MM.1S (cell line): ENCODE data around the gene SHISA7.

Source experiments
- DNase-seq: peaks from one replicate; pipeline ENCODE4 v3.0.0-alpha.2; 2015
- H2AFZ ChIP-seq: fragments of 300-600 bp; sonication (generic); 2 replicates; pipeline ENCODE4 v1.6.0; 2016; ENCODE audit warnings: antibody characterized with exemption, low read length
- H3F3A ChIP-seq: fragments of 300-600 bp; sonication (generic); 2 replicates; pipeline ENCODE4 v1.6.1; 2016; ENCODE audit warnings: mild to moderate bottlenecking, antibody characterized with exemption, low read length, moderate library complexity, mixed read lengths; ENCODE audit not compliant: insufficient read depth
- H3K27ac ChIP-seq: fragments of 300-600 bp; sonication (generic); 2 replicates; pipeline ENCODE4 v1.5.1; 2016; ENCODE audit warnings: mild to moderate bottlenecking, low read length
- H3K27me3 ChIP-seq: fragments of 300-600 bp; sonication (generic); replicated peaks from 2 replicates; pipeline ENCODE4 v1.6.0; 2016; ENCODE audit warnings: low read length; ENCODE audit not compliant: insufficient read depth
- H3K36me3 ChIP-seq: fragments of 300-600 bp; sonication (generic); replicated peaks from 2 replicates; pipeline ENCODE4 v1.6.1; 2016; ENCODE audit warnings: mild to moderate bottlenecking, low read length, mixed read lengths; ENCODE audit not compliant: insufficient read depth
- H3K4me1 ChIP-seq: fragments of 300-600 bp; sonication (generic); 2 replicates; pipeline ENCODE4 v1.6.1; 2016; ENCODE audit warnings: low read length, mixed read lengths
- H3K4me2 ChIP-seq: fragments of 300-600 bp; sonication (generic); 2 replicates; pipeline ENCODE4 v1.6.0; 2016; ENCODE audit warnings: low read depth, low read length
- H3K4me3 ChIP-seq: fragments of 300-600 bp; sonication (generic); 2 replicates; pipeline ENCODE4 v1.5.1; 2016; ENCODE audit warnings: low read length, mixed read lengths
- H3K79me2 ChIP-seq: fragments of 300-600 bp; sonication (generic); 2 replicates; pipeline ENCODE4 v1.6.1; 2016; ENCODE audit warnings: mixed run types, low read length, mixed read lengths
- H3K9ac ChIP-seq: fragments of 300-600 bp; sonication (generic); 2 replicates; pipeline ENCODE4 v1.6.1; 2016; ENCODE audit warnings: low read length, mixed read lengths
- H3K9me2 ChIP-seq: fragments of 300-600 bp; sonication (generic); replicated peaks from 2 replicates; pipeline ENCODE4 v1.6.1; 2016; ENCODE audit warnings: mild to moderate bottlenecking, low read length, mixed read lengths; ENCODE audit not compliant: insufficient read depth
- H3K9me3 ChIP-seq: fragments of 300-600 bp; sonication (generic); replicated peaks from 2 replicates; pipeline ENCODE4 v1.6.1; 2016; ENCODE audit warnings: mild to moderate bottlenecking, low read length, mixed read lengths; ENCODE audit not compliant: insufficient read depth
- H4K20me1 ChIP-seq: fragments of 300-600 bp; sonication (generic); 2 replicates; pipeline ENCODE4 v1.6.1; 2016; ENCODE audit warnings: mild to moderate bottlenecking, low read length, moderate library complexity, mixed read lengths; ENCODE audit not compliant: insufficient read depth
- EZH2 ChIP-seq: fragments of 300-600 bp; sonication (generic); optimal IDR thresholded peaks from 2 replicates; pipeline ENCODE3; 2017; ENCODE audit warnings: low read depth, mild to moderate bottlenecking, antibody characterized with exemption, low read length, mixed read lengths
- EZH2phosphoT487 ChIP-seq: fragments of 300-600 bp; sonication (generic); IDR thresholded peaks from 2 replicates; pipeline ENCODE4 v1.6.1; 2018; ENCODE audit warnings: antibody characterized with exemption, low read length
- TF ChIP-seq, protein P1 (sequence below): fragments of 300-600 bp; sonication (generic); IDR thresholded peaks from 2 replicates; pipeline ENCODE4 v1.5.1; 2016; ENCODE audit warnings: antibody characterized with exemption, low read length, mixed read lengths

Gene SHISA7

DNA sequence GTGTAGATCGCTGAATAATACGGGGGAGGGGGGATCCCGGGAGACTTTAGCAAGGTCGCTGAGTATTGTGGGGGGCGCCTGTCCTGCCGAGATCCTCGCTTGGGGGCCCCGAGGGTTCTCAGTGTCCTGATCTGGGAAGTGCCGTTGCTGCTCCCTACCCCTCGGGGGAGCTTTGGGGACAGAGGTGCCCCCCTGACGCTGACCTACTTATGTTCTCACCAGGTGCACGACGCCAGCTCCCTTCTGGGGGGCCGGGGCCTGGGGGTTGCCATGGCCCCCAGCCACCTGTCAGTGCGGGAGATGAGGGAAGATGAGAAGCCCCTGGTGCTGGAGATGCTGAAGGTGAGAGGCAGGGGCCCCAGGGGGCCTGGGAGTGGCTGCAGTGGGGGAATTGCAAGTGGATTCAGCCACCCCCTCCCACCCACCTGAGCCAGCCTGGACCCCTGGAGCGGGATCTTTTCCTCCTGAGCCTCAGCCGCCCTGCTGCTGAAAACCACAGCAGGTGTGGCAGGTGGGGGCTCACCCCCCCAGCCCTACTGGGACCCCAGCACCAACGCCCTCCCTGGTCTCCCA lies 42.4 kb upstream of the SHISA7 start:
- no peaks in the 10 kb centered on the region for H3K9me3 ChIP-seq
- no peak overlapping the region for H3K9ac ChIP-seq
- H3K27ac ChIP-seq, result no peak overlapping the region
- no peak overlapping the region for H3K4me2 ChIP-seq
- H3K4me1 ChIP-seq, result no peaks in the 10 kb centered on the region
- no peaks in the 10 kb centered on the region for H3F3A ChIP-seq
- H3K9me2 ChIP-seq, result no peaks in the 10 kb centered on the region
- TF ChIP-seq EZH2 (no peak), EZH2phosphoT487 (no peak)
- TF ChIP-seq, protein P1, sequence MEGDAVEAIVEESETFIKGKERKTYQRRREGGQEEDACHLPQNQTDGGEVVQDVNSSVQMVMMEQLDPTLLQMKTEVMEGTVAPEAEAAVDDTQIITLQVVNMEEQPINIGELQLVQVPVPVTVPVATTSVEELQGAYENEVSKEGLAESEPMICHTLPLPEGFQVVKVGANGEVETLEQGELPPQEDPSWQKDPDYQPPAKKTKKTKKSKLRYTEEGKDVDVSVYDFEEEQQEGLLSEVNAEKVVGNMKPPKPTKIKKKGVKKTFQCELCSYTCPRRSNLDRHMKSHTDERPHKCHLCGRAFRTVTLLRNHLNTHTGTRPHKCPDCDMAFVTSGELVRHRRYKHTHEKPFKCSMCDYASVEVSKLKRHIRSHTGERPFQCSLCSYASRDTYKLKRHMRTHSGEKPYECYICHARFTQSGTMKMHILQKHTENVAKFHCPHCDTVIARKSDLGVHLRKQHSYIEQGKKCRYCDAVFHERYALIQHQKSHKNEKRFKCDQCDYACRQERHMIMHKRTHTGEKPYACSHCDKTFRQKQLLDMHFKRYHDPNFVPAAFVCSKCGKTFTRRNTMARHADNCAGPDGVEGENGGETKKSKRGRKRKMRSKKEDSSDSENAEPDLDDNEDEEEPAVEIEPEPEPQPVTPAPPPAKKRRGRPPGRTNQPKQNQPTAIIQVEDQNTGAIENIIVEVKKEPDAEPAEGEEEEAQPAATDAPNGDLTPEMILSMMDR, result no peak
- DNase-seq, result no peak
- no peak overlapping the region for H2AFZ ChIP-seq
- H3K79me2 ChIP-seq, result no peaks in the 10 kb centered on the region
- H3K27me3 ChIP-seq, result peaks cover 60% of the 10 kb centered on the region
- H3K36me3 ChIP-seq, result no peaks in the 10 kb centered on the region
- no peak overlapping the region for H3K4me3 ChIP-seq
- no peaks in the 10 kb centered on the region for H4K20me1 ChIP-seq

DNA sequence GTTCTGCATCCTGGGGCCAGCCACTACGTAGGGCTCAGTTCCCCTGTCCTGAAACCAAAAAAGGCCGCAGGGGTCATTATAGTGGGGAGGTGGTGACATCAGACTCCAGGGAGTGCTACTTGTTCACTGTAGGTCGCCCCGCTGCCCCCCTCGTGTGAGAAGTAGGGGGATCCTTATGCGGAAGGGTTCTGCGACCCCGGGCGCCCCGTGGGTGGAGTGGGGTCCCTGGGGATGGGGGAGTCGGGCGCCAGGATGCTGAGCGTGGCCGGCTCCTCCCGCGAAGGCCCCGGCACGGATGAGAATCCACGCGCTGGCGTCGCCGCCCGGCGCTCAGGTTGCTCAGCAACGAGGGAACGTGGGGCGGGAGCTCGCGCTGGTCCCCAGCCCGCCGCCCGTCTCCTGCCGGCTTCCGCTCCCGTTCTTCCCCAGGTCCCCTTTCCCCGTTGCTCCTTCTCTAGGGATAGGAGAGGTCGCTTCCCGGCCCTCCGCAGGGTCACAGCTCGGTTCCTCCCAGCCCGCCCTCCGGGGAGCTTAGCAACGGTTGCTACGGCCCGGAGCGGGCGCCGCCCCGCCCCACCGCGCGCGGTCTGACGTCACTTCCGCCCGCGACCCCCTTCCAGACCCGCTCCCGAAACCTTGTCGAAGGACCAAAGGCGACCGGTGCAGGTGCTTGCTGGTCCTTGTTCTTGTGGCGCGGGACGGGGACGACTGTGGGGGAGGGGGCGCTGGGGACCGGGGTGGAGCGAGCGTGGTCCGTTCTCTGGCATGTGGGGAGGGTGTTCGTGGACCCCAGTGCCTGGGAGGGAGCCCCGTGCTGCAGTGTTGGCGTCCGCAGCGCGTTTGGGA lies 41.7 kb upstream of the SHISA7 start, which contains the start of gene NAT14:
Gene NAT14, plus strand, starts transcription at position 596 of the 846 bp plus-strand sequence. CDS start 521 bp downstream, outside the sequence.
- Histone ChIP-seq H2AFZ (no peak within 1 kb of the TSS), H3K9me3 (no peaks in the 10 kb centered on the region), H3K9ac (no peak within 1 kb of the TSS), H3K4me2 (no peak within 1 kb of the TSS), H3K4me1 (no peaks in the 10 kb centered on the region), H3K9me2 (no peaks in the 10 kb centered on the region), H3K36me3 (no peaks in the 10 kb centered on the region), H4K20me1 (no peaks in the 10 kb centered on the region), H3F3A (no peaks in the 10 kb centered on the region), H3K27ac (no peak within 1 kb of the TSS), H3K4me3 (no peak within 1 kb of the TSS), H3K27me3 (peaks cover 53% of the 10 kb centered on the region), H3K79me2 (no peaks in the 10 kb centered on the region)
- DNase-seq, result no peak
- no peak for TF ChIP-seq EZH2phosphoT487

DNA sequence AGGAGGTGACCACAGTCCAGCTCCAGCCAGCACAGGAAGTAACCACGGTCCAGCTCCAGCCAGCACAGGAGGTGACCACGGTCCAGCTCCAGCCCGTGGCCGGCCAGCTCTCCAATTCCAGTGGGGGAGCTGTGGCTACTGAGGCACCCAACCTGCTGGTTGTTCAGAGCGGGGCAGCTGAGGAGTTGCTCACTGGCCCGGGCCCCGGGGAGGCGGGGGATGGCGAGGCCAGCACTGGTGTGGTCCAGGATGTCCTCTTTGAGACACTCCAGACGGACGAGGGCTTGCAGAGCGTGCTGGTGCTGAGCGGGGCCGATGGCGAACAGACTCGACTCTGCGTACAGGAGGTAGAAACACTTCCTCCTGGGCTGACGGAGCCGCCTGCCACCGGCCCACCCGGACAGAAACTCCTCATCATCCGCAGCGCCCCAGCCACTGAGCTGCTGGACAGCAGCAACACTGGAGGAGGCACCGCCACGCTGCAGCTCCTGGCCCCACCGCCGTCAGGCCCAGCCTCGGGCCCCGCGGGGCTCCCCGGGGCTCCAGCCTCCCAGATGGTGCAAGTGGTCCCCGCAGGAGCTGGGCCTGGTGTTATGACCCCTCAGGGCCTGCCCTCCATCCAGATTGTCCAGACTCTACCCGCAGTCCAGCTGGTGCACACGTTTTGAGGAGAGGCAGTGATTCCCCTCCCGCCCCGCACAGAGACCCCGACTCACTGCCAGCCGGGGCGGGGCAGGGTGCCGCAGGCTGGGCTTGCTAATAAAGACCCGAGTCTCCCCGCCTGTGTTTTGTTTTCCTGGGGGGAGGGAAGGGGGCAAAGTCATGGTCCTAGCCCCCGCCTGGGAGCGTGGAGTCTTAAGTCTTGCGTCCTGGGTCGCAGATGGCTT lies 40.8 kb upstream of the SHISA7 start:
- Histone ChIP-seq H3K4me2 (no peak overlapping the region), H2AFZ (no peak overlapping the region), H3K9ac (no peak overlapping the region), H3K4me3 (no peak overlapping the region), H4K20me1 (no peaks in the 10 kb centered on the region), H3F3A (no peaks in the 10 kb centered on the region), H3K79me2 (peaks cover 2% of the 10 kb centered on the region; the same call in 1 of the 2 replicates), H3K4me1 (no peaks in the 10 kb centered on the region), H3K9me3 (no peaks in the 10 kb centered on the region), H3K27me3 (peaks cover 45% of the 10 kb centered on the region), H3K27ac (no peak overlapping the region), H3K9me2 (no peaks in the 10 kb centered on the region), H3K36me3 (no peaks in the 10 kb centered on the region)
- no peak for DNase-seq
- TF ChIP-seq, protein P1, result no peak
- TF ChIP-seq EZH2 (no peak), EZH2phosphoT487 (no peak)
